ENCODE results near the gene CD8A.
A peak's percentile ranks its signal among the peaks of the same experiment; 100 is the strongest.
"Not testable (repeated sequence)": the region's sequence is repeated elsewhere in the genome, so short reads cannot be mapped to it uniquely, and the experiment has no call there.

CD8A gene

GRCh38 chr2:86775338-86775737 lies 15.4 kb downstream of the CD8A start:
- DNase-seq = no peak

- DNase-seq = no peak
These were observed 15.9 kb downstream of the CD8A start for GRCh38 chr2:86774862-86775261.

GRCh38 chr2:86772611-86773010 lies 18.1 kb downstream of the CD8A start:
- DNase-seq = no peak

- DNase-seq = no peak
These were observed 19.9 kb downstream of the CD8A start for GRCh38 chr2:86770816-86771301.

GRCh38 chr2:86769838-86770237 lies 20.9 kb downstream of the CD8A start:
- DNase-seq = no peak

- no peak for DNase-seq
These were observed 22.3 kb downstream of the CD8A start for GRCh38 chr2:86768189-86768949.

GRCh38 chr2:86765310-86765695 lies 25.4 kb downstream of the CD8A start:
- no peak for DNase-seq

GRCh38 chr2:86764661-86765309 lies 25.9 kb downstream of the CD8A start:
- peak; percentile 44 for DNase-seq

- DNase-seq = no peak
These were observed 30.3 kb downstream of the CD8A start for GRCh38 chr2:86760371-86760770.

- DNase-seq = no peak
These were observed 32.3 kb downstream of the CD8A start for GRCh38 chr2:86758405-86758804.

- DNase-seq = no peak
These were observed 37.1 kb downstream of the CD8A start for GRCh38 chr2:86753606-86754005.

- DNase-seq = no peak
These were observed 37.8 kb downstream of the CD8A start for GRCh38 chr2:86752934-86753333.

GRCh38 chr2:86751778-86752177 lies 38.9 kb downstream of the CD8A start:
- no peak for DNase-seq

- DNase-seq = peak; percentile 6
These were observed 40.4 kb downstream of the CD8A start for GRCh38 chr2:86750240-86750839.

- DNase-seq = no peak
These were observed 42.7 kb downstream of the CD8A start for GRCh38 chr2:86747711-86748639.

- no peak for DNase-seq
These were observed 43.8 kb downstream of the CD8A start for GRCh38 chr2:86746939-86747338.

- no peak for DNase-seq
These were observed 46.6 kb downstream of the CD8A start for GRCh38 chr2:86744152-86744551.

GRCh38 chr2:86741889-86742498 lies 48.7 kb downstream of the CD8A start:
- DNase-seq = not testable (repeated sequence)

GRCh38 chr2:86739889-86740288 lies 50.8 kb downstream of the CD8A start:
- not testable (repeated sequence) for DNase-seq

- not testable (repeated sequence) for DNase-seq
These were observed 51.2 kb downstream of the CD8A start for GRCh38 chr2:86739485-86739884.

- DNase-seq = not testable (repeated sequence)
These were observed 55.8 kb downstream of the CD8A start for GRCh38 chr2:86734896-86735295.

All from NCI-H2171 treated with DMSO at 0.1 percent for 48 hours (cell line).